Transverse colon (tissue), 4 donors: ENCODE results near the gene ME2. TPM values are rescaled to one million over a fixed set of nuclear protein-coding genes. Genes with fewer than 3 reads are reported as not detected.
"Not testable (repeated sequence)": the region's sequence is repeated elsewhere in the genome, so short reads cannot be mapped to it uniquely, and the experiment has no call there.

ENCODE experiments used
- DNase-seq: peaks from one replicate; pipeline ENCODE4 v3.0.0-alpha.2; 2019
- H3K27ac ChIP-seq, 4 donors: fragments of 200-600 bp; sonication (generic); 2 replicates each; pipeline ENCODE4 v1.5.1; 2016 to 2018; ENCODE audit warnings: inconsistent platforms in 4 of 4
- H3K27me3 ChIP-seq: fragments of 200-600 bp; sonication (generic); 2 replicates; pipeline ENCODE4 v1.5.1; 2017; ENCODE audit warnings: inconsistent platforms
- H3K36me3 ChIP-seq, 4 donors: fragments of 200-600 bp; sonication (generic); 2 replicates each; pipeline ENCODE4 v1.5.1; 2017 to 2019; ENCODE audit warnings: inconsistent platforms in 4 of 4
- H3K4me1 ChIP-seq, 4 donors: fragments of 200-600 bp; sonication (generic); 2 replicates each; pipeline ENCODE4 v1.5.1; 2017 to 2020; ENCODE audit warnings: inconsistent platforms in 4 of 4
- H3K4me3 ChIP-seq, 4 donors: fragments of 200-600 bp; sonication (generic); 1 replicate in 1 of 4; 2 replicates in 3 of 4; pipeline versions ENCODE4 v1.5.1 to v1.6.1; 2017 to 2019; ENCODE audit warnings: inconsistent platforms in 4 of 4
- H3K9me3 ChIP-seq, 2 donors: fragments of 200-600 bp; sonication (generic); 2 replicates each; pipeline ENCODE4 v1.5.1; 2017 to 2019; ENCODE audit warnings: inconsistent platforms in 2 of 2
- EP300 ChIP-seq: sonication (generic); formaldehyde crosslinking; IDR thresholded peaks from one replicate; pipeline ENCODE4 v1.6.1; 2017; ENCODE audit warnings: antibody characterized with exemption, low read depth
- POLR2A ChIP-seq: fragments of 450-650 bp; IDR thresholded peaks from one replicate; pipeline ENCODE4 v1.6.1; 2016; ENCODE audit warnings: antibody characterized with exemption, mild to moderate bottlenecking, moderate library complexity
- POLR2AphosphoS5 ChIP-seq, 3 donors: sonication (generic); formaldehyde crosslinking; IDR thresholded peaks; one replicate each; pipeline ENCODE4 v1.6.1; 2016; ENCODE audit warnings: antibody characterized with exemption in 3 of 3
- WGBS, 2 donors: methylation state at CpG; one replicate each; pipeline ENCODE4 v1.1.5; 2018; ENCODE audit warnings: low coverage in 1 of 2; 5-methylcytosine and 5-hydroxymethylcytosine counted together
- in situ Hi-C, 4 donors: fragments of 200-750 bp; cut with MboI; loops; one replicate each; pipeline versions ENCODE4 v1.15.0 to v1.15.1; 2017; ENCODE audit warnings: low sequenced_read_pairs in 3 of 4, low pct_ligation_motif_present in 1 of 4, low pct_unique_long_range_greater_than_20kb in 1 of 4
- intact Hi-C: fragments of 100-400 bp; cut with DNase I; formaldehyde crosslinking; loops from one replicate; pipeline ENCODE4 v1.15.1; 2023; ENCODE audit warnings: low total_unique reads
- total RNA-seq, 4 donors: library from RNA; depleted of rRNA; stranded (reverse); fragments of >200 nt; gene quantifications; one replicate each; pipeline ENCODE4 v1.1.0, GENCODE V29; 2016
- TF ChIP-seq, protein P1 (sequence below), 5 experiments: fragments of 200-600 bp in 3 of 5; fragments of 450-650 bp in 2 of 5; sonication (generic) in 3 of 5; IDR thresholded peaks; 1 replicate in 2 of 5; 2 replicates in 3 of 5; pipeline ENCODE4 v1.5.1; 2016 to 2017; ENCODE audit warnings: antibody characterized with exemption in 5 of 5, inconsistent platforms in 3 of 5, mild to moderate bottlenecking in 2 of 5, moderate library complexity in 1 of 5

The ME2 gene
- total RNA-seq, 4 donors from 2014 or later: 28.8 to 84.5 (median 53.2) TPM

DNA sequence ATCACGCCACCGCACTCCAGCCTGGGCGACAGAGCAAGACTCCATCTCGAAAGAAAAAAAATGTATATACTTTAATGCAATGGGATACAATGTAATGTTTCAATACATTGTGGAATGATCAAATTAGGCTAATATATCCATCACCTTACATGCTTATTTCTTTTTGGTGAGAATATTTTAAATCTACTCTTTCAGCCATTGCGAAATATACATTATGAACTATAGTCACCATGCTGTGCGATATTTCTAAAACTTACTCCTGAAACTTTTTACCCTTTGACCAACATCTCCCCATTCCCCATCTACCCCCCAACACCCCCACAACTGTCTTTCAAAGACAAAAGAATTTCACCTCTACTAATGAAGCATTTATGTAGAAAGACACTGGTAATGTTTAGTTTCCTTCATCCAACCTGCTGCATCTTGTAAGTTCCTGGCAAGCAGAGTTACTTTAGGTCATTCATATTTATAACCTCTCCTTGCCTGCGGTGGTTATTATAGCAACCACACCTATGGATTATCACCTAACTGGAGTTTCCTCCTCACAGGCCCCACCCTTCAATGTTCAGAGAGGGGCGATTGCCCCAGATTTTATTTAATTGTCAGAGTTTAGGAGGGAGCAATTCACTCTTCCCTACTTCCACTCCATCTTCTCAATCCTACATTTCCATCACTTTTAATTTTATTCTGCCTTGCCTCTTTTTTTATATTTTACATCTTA lies 1.2 kb upstream of the ME2 start:
- H3K4me3 ChIP-seq: peak overlapping the region in 3 of 4 donors; percentile 71 to 89 (median 81)
- TF ChIP-seq POLR2A (no peak), POLR2AphosphoS5 (IDR thresholded peaks at IDR 0.05) (no peak), EP300 (no peak)
- TF ChIP-seq, protein P1, sequence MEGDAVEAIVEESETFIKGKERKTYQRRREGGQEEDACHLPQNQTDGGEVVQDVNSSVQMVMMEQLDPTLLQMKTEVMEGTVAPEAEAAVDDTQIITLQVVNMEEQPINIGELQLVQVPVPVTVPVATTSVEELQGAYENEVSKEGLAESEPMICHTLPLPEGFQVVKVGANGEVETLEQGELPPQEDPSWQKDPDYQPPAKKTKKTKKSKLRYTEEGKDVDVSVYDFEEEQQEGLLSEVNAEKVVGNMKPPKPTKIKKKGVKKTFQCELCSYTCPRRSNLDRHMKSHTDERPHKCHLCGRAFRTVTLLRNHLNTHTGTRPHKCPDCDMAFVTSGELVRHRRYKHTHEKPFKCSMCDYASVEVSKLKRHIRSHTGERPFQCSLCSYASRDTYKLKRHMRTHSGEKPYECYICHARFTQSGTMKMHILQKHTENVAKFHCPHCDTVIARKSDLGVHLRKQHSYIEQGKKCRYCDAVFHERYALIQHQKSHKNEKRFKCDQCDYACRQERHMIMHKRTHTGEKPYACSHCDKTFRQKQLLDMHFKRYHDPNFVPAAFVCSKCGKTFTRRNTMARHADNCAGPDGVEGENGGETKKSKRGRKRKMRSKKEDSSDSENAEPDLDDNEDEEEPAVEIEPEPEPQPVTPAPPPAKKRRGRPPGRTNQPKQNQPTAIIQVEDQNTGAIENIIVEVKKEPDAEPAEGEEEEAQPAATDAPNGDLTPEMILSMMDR (IDR thresholded peaks at IDR 0.05): no peak
- 72 to 74% methylated on average over 8 of the region's 8 CpGs for WGBS, 2 donors
- in situ Hi-C loops: loop anchor here in 1 of 4 donors (25.0 kb wide), 1 partner anchor 160 kb away; the partner anchor contains the start of gene SMAD4
- H3K27me3 ChIP-seq: no peaks in the 10 kb centered on the region
- peak; percentile 25 for DNase-seq
- no peaks in the 10 kb centered on the region for H3K9me3 ChIP-seq
- peaks cover 0 to 38% (median 23%) of the 10 kb centered on the region in 4 donors for H3K4me1 ChIP-seq
- peak overlapping the region; percentile 98 to 100 (median 99) for H3K27ac ChIP-seq
- H3K36me3 ChIP-seq: no peaks in the 10 kb centered on the region
- intact Hi-C loops: no loop called here

DNA sequence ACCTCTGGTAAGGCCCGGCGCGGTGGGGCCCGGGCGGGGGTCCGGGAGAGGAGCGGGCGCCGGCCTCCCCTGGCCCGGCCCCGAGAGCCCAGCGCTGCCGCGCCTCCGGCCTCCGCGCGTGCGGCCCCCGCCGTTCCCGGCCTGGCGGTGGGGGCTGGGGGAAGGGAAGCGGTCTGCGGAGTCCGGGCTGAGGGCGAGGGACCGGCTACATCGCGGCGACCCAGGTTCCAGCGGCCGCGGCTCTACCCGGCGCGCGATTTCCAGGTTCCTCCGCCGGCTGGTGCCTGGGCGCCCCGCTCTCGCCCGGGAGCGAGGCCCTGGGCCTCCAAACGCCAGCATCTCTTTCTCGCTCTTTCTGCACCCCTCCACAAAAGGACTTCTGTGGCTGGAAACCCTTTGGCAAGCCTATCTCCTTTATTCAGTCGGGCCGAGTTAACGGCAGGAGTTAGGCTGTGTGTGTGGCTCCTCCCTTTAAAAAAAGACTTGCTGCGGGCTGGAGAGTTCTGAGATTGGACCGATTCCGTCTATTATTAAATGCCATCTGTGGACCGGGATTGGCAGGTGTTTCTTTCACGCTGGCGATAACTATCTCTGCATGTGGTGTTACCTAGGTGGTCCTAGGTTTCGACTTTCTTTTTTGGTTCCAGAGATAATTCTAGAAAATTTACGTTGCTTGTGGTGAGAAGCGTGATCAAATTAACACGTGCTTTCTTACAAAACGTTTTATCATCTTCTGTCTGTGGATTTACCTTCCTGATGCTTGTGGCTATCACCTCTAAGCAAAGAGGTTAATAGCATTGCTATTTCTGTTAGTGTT lies 592 bp downstream of the ME2 start:
- peak; percentile 41 for DNase-seq
- Histone ChIP-seq H3K9me3 (no peaks in the 10 kb centered on the region), H3K4me1 (peaks cover 0 to 44% (median 26%) of the 10 kb centered on the region in 4 donors), H3K4me3 (peak overlapping the region; percentile 71 to 89 (median 78)), H3K36me3 (no peaks in the 10 kb centered on the region), H3K27me3 (no peaks in the 10 kb centered on the region), H3K27ac (peak overlapping the region; percentile 98 to 100 (median 99))
- intact Hi-C loops: no loop called here
- 0% methylated on average over 1 to 36 of the region's 61 CpGs for WGBS, 2 donors
- in situ Hi-C loops: loop anchor here in 1 of 4 donors (25.0 kb wide), 1 partner anchor 158 kb away; the partner anchor contains the start of gene SMAD4
- TF ChIP-seq POLR2A (peak; percentile 4), EP300 (no peak), POLR2AphosphoS5 (IDR thresholded peaks at IDR 0.05) (no peak)

- intact Hi-C loops: no loop called here
These were observed 1.2 kb downstream of the ME2 start for GRCh38 chr18:50880119-50880465.

GRCh38 chr18:50880944-50881343 lies 2.0 kb downstream of the ME2 start:
- in situ Hi-C loops: loop anchor here in 1 of 4 donors (25.0 kb wide), 1 partner anchor 156 kb away; the partner anchor contains the start of gene SMAD4
- intact Hi-C loops: not testable (repeated sequence)

More at GRCh38 chr18:50880119-50880465, 1.2 kb downstream of the ME2 start:
- peak overlapping the region in 3 of 4 donors; percentile 71 to 89 (median 81) for H3K4me3 ChIP-seq
- H3K9me3 ChIP-seq: no peaks in the 10 kb centered on the region
- in situ Hi-C loops: loop anchor here in 1 of 4 donors (25.0 kb wide), 1 partner anchor 157 kb away; the partner anchor contains the start of gene SMAD4
- DNase-seq: no peak
- WGBS, 2 donors: 0 to 14% methylated on average over 1 to 6 of the region's 6 CpGs
- H3K36me3 ChIP-seq: no peaks in the 10 kb centered on the region
- no peaks in the 10 kb centered on the region for H3K27me3 ChIP-seq
- TF ChIP-seq EP300 (no peak), POLR2A (no peak)
- H3K4me1 ChIP-seq: peaks cover 0 to 44% (median 26%) of the 10 kb centered on the region in 4 donors
- H3K27ac ChIP-seq: peak overlapping the region; percentile 98 to 100 (median 99)

DNA sequence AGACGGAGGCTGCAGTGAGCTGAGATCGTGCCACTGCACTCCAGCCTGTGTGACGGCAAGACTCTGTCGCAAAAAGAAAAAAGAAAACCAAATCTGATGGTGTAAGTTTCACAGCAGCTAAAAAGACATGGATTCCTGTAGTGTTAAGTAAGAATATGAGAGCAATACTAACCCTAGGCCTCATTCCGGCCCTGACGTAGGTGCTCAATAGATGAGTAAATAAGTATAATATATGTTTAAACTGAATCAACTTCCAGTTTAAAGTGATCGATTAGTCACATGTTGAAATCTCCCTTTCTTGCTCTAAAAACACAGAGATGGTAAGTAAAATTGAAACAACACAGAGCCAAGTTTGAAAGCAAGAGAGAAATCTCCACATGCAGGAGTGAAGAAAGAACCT lies 8.0 kb downstream of the ME2 start:
- Histone ChIP-seq H3K9me3 (peaks cover 0 to 8% of the 10 kb centered on the region in 2 donors), H3K4me3 (no peak overlapping the region), H3K27ac (no peak overlapping the region), H3K27me3 (no peaks in the 10 kb centered on the region), H3K36me3 (peaks cover 0 to 8% (median 0%) of the 10 kb centered on the region in 4 donors), H3K4me1 (peaks cover 0 to 7% (median 4%) of the 10 kb centered on the region in 4 donors)
- no peak for DNase-seq
- TF ChIP-seq POLR2A: no peak
- TF ChIP-seq EP300: no peak
- TF ChIP-seq, protein P1 (IDR thresholded peaks at IDR 0.05): no peak
- TF ChIP-seq POLR2AphosphoS5 (IDR thresholded peaks at IDR 0.05): no peak
- in situ Hi-C loops: loop anchor here in 1 of 4 donors (25.0 kb wide), 1 partner anchor 150 kb away; the partner anchor contains the start of gene SMAD4
- 83 to 88% methylated on average over 7 of the region's 7 CpGs for WGBS, 2 donors
- intact Hi-C loops: no loop called here

More at GRCh38 chr18:50880944-50881343, 2.0 kb downstream of the ME2 start:
- H3K4me3 ChIP-seq, DNase-seq, H3K9me3 ChIP-seq, H3K36me3 ChIP-seq, H3K27ac ChIP-seq, H3K27me3 ChIP-seq: not testable (repeated sequence)
- H3K4me1 ChIP-seq: peaks cover 0 to 42% (median 26%) of the 10 kb centered on the region in 4 donors
- 91% methylated on average over 9 of the region's 9 CpGs for WGBS, 2 donors
